GM23338 (cell line): Measurements from ENCODE around the gene RPS29. TPM values are rescaled to one million over a fixed set of nuclear protein-coding genes. Genes with fewer than 3 reads are reported as not detected.

Experiments used
- ATAC-seq: fragments of 200-7000 bp; cut with Tn5 transposase; 3 replicates; pipeline ENCODE4 v1.9.1; 2020
- DNase-seq: peaks from one replicate; pipeline ENCODE4 v3.0.0-alpha.2; 2015; ENCODE audit warnings: low spot score
- H2AFZ ChIP-seq: fragments of 200-600 bp; sonication (generic); 2 replicates; pipeline ENCODE4 v1.8.0; 2016; ENCODE audit warnings: antibody characterized with exemption, mild to moderate bottlenecking, moderate library complexity
- H3F3A ChIP-seq: fragments of 200-600 bp; sonication (generic); replicated peaks from 2 replicates; pipeline ENCODE4 v1.8.0; 2017; ENCODE audit warnings: antibody characterized with exemption, mixed run types, low read depth
- H3K27ac ChIP-seq: fragments of 200-600 bp; sonication (generic); 2 replicates; pipeline ENCODE4 v1.6.1; 2016; ENCODE audit warnings: low read depth
- H3K27me3 ChIP-seq: fragments of 200-600 bp; sonication (generic); 2 replicates; pipeline ENCODE4 v1.8.0; 2016; ENCODE audit warnings: mild to moderate bottlenecking, mixed run types, moderate library complexity; ENCODE audit not compliant: insufficient read depth
- H3K36me3 ChIP-seq: fragments of 200-600 bp; sonication (generic); 2 replicates; pipeline ENCODE4 v1.8.0; 2016; ENCODE audit warnings: mild to moderate bottlenecking; ENCODE audit not compliant: insufficient read depth
- H3K4me1 ChIP-seq: fragments of 200-600 bp; sonication (generic); 2 replicates; pipeline ENCODE4 v1.8.0; 2016; ENCODE audit warnings: mild to moderate bottlenecking, moderate library complexity; ENCODE audit not compliant: insufficient read depth
- H3K4me2 ChIP-seq: fragments of 200-600 bp; sonication (generic); 2 replicates; pipeline ENCODE4 v1.7.1; 2017; ENCODE audit warnings: mixed run types
- H3K4me3 ChIP-seq: fragments of 200-600 bp; sonication (generic); 2 replicates; pipeline ENCODE4 v1.6.1; 2016; ENCODE audit warnings: mixed run types
- H3K79me2 ChIP-seq: fragments of 200-600 bp; sonication (generic); replicated peaks from 2 replicates; pipeline ENCODE4 v1.8.0; 2017; ENCODE audit warnings: mild to moderate bottlenecking; ENCODE audit not compliant: insufficient read depth
- H3K9me2 ChIP-seq: fragments of 200-600 bp; sonication (generic); 2 replicates; pipeline ENCODE4 v1.8.0; 2017; ENCODE audit not compliant: insufficient read depth
- H4K20me1 ChIP-seq: fragments of 200-600 bp; sonication (generic); replicated peaks from 2 replicates; pipeline ENCODE4 v1.8.0; 2017; ENCODE audit warnings: mild to moderate bottlenecking; ENCODE audit not compliant: insufficient read depth
- H3K27ac Mint-ChIP-seq: 2 replicates; pipeline ENCODE4 v1.8.0; 2020; ENCODE audit warnings: inconsistent platforms, mild to moderate bottlenecking, moderate library complexity, mixed read lengths
- H3K27me3 Mint-ChIP-seq: 3 replicates; pipeline ENCODE4 v1.8.0; 2022; ENCODE audit warnings: low read depth, mild to moderate bottlenecking, moderate library complexity, mixed read lengths, inconsistent platforms; ENCODE audit not compliant: insufficient read depth, poor library complexity
- H3K36me3 Mint-ChIP-seq: 3 replicates; pipeline ENCODE4 v1.8.0; 2021; ENCODE audit warnings: low read depth, mild to moderate bottlenecking, inconsistent platforms, moderate library complexity, mixed read lengths
- H3K4me1 Mint-ChIP-seq: 3 replicates; pipeline ENCODE4 v1.8.0; 2020; ENCODE audit warnings: mild to moderate bottlenecking, inconsistent platforms, mixed read lengths
- H3K4me3 Mint-ChIP-seq: 3 replicates; pipeline ENCODE4 v1.8.0; 2021; ENCODE audit warnings: moderate library complexity, mild to moderate bottlenecking, inconsistent platforms, mixed read lengths
- H3K9me3 Mint-ChIP-seq: 3 replicates; pipeline ENCODE4 v1.8.0; 2020; ENCODE audit warnings: moderate library complexity, mild to moderate bottlenecking, inconsistent platforms, mixed read lengths
- CREB1 ChIP-seq: fragments of 250-450 bp; sonication (Bioruptor Pico); IDR thresholded peaks from 2 replicates; pipeline ENCODE4 v1.5.0; 2020; ENCODE audit warnings: low read depth, mild to moderate bottlenecking, moderate library complexity
- EZH2 ChIP-seq: fragments of 200-600 bp; sonication (generic); IDR thresholded peaks from one replicate; pipeline ENCODE4 v1.8.0; 2017; ENCODE audit warnings: antibody characterized with exemption, mild to moderate bottlenecking, low read depth; ENCODE audit not compliant: unreplicated experiment
- EZH2phosphoT487 ChIP-seq: fragments of 200-600 bp; sonication (generic); IDR thresholded peaks from one replicate; pipeline ENCODE4 v1.8.1; 2018; ENCODE audit warnings: antibody characterized with exemption; ENCODE audit not compliant: unreplicated experiment
- STAT1 ChIP-seq: IDR thresholded peaks from one replicate; pipeline ENCODE4 v1.6.1; 2016; ENCODE audit warnings: antibody characterized with exemption; ENCODE audit not compliant: unreplicated experiment
- ZNF114 ChIP-seq: fragments of 250-450 bp; sonication (Bioruptor Pico); IDR thresholded peaks from 2 replicates; pipeline ENCODE4 v1.5.0; 2020; ENCODE audit warnings: mild to moderate bottlenecking, moderate library complexity
- ZNF331 ChIP-seq: fragments of 250-450 bp; sonication (Bioruptor Pico); IDR thresholded peaks from 2 replicates; pipeline ENCODE4 v1.5.0; 2020; ENCODE audit warnings: low read depth, mild to moderate bottlenecking, moderate library complexity
- polyA plus RNA-seq: library from polyadenylated mRNA; unstranded; fragments of >200 nt; fragmentation: Nextera tagmentation; extraction: Ambion mirVana; gene quantifications from 2 replicates; pipeline ENCODE4 v1.2.1, GENCODE V29; 2016
- total RNA-seq: library from RNA; depleted of rRNA; stranded (reverse); fragments of >200 nt; shearing (Covaris generic); gene quantifications from 2 replicates; pipeline ENCODE4 v1.2.3, GENCODE V29; 2014
- TF ChIP-seq, protein P1 (sequence below): IDR thresholded peaks from 2 replicates; pipeline ENCODE4 v1.6.1; 2016; ENCODE audit warnings: antibody characterized with exemption
- TF ChIP-seq, protein P2 (sequence below), 2 experiments: fragments of 200-600 bp in 1 of 2; sonication (generic) in 1 of 2; conservative IDR thresholded peaks; 2 replicates each; pipeline versions ENCODE4 v1.5.1 to v1.6.1; 2016 to 2017; ENCODE audit warnings: antibody characterized with exemption in 2 of 2, low read depth in 2 of 2, mild to moderate bottlenecking in 2 of 2, moderate library complexity in 1 of 2
- TF ChIP-seq, protein P3 (sequence below): IDR thresholded peaks from one replicate; pipeline ENCODE4 v1.6.1; 2018; ENCODE audit warnings: antibody characterized with exemption; ENCODE audit not compliant: unreplicated experiment

The RPS29 gene
- total and polyA plus RNA-seq, 2 experiments from 2014 or later: 2,560 to 3,734 TPM

DNA sequence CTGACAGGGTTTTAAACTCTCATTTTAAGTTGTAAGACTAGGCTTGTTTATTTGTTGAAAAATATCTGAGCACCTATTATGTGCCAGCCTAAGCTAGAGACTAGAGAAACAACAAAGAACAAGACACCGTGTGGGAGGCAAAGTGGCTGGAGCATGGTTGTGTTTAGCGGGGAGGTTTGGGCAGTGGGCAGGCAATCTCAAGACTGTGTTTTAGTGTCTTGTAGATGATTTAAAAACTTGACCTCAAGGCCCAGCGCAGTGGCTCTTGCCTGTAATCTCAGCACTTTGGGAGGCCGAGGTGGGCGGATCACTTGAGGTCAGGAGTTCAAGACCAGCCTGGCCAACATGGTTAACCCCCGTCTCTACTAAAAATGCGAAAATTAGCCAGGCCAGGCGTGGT, 26.5 kb upstream of the RPS29 start:
- H4K20me1 ChIP-seq: peaks cover 21% of the 10 kb centered on the region; the same call in 1 of the 2 replicates
- H3K27me3 ChIP-seq: no peaks in the 10 kb centered on the region
- no peaks in the 10 kb centered on the region for H3K9me3 Mint-ChIP-seq
- peaks cover 44% of the 10 kb centered on the region; the same call in 2 of the 3 replicates for H3K36me3 Mint-ChIP-seq
- H3K4me3 ChIP-seq: no peak overlapping the region
- H3K4me2 ChIP-seq: no peak overlapping the region
- H3K27ac ChIP-seq: no peak overlapping the region
- no peak overlapping the region for H3K4me3 Mint-ChIP-seq
- TF ChIP-seq EZH2 (no peak), STAT1 (no peak), ZNF114 (CRISPR knock-in tag) (no peak), CREB1 (CRISPR knock-in tag) (no peak)
- TF ChIP-seq, protein P1, sequence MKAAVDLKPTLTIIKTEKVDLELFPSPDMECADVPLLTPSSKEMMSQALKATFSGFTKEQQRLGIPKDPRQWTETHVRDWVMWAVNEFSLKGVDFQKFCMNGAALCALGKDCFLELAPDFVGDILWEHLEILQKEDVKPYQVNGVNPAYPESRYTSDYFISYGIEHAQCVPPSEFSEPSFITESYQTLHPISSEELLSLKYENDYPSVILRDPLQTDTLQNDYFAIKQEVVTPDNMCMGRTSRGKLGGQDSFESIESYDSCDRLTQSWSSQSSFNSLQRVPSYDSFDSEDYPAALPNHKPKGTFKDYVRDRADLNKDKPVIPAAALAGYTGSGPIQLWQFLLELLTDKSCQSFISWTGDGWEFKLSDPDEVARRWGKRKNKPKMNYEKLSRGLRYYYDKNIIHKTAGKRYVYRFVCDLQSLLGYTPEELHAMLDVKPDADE: no peak
- TF ChIP-seq, protein P2, sequence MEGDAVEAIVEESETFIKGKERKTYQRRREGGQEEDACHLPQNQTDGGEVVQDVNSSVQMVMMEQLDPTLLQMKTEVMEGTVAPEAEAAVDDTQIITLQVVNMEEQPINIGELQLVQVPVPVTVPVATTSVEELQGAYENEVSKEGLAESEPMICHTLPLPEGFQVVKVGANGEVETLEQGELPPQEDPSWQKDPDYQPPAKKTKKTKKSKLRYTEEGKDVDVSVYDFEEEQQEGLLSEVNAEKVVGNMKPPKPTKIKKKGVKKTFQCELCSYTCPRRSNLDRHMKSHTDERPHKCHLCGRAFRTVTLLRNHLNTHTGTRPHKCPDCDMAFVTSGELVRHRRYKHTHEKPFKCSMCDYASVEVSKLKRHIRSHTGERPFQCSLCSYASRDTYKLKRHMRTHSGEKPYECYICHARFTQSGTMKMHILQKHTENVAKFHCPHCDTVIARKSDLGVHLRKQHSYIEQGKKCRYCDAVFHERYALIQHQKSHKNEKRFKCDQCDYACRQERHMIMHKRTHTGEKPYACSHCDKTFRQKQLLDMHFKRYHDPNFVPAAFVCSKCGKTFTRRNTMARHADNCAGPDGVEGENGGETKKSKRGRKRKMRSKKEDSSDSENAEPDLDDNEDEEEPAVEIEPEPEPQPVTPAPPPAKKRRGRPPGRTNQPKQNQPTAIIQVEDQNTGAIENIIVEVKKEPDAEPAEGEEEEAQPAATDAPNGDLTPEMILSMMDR (conservative IDR thresholded peaks at IDR 0.05; ENCODE audit: low read depth in 2 of 2): no peak
- TF ChIP-seq, protein P3, sequence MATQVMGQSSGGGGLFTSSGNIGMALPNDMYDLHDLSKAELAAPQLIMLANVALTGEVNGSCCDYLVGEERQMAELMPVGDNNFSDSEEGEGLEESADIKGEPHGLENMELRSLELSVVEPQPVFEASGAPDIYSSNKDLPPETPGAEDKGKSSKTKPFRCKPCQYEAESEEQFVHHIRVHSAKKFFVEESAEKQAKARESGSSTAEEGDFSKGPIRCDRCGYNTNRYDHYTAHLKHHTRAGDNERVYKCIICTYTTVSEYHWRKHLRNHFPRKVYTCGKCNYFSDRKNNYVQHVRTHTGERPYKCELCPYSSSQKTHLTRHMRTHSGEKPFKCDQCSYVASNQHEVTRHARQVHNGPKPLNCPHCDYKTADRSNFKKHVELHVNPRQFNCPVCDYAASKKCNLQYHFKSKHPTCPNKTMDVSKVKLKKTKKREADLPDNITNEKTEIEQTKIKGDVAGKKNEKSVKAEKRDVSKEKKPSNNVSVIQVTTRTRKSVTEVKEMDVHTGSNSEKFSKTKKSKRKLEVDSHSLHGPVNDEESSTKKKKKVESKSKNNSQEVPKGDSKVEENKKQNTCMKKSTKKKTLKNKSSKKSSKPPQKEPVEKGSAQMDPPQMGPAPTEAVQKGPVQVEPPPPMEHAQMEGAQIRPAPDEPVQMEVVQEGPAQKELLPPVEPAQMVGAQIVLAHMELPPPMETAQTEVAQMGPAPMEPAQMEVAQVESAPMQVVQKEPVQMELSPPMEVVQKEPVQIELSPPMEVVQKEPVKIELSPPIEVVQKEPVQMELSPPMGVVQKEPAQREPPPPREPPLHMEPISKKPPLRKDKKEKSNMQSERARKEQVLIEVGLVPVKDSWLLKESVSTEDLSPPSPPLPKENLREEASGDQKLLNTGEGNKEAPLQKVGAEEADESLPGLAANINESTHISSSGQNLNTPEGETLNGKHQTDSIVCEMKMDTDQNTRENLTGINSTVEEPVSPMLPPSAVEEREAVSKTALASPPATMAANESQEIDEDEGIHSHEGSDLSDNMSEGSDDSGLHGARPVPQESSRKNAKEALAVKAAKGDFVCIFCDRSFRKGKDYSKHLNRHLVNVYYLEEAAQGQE: no peak
- no peaks in the 10 kb centered on the region for H3K27me3 Mint-ChIP-seq
- peaks cover 8% of the 10 kb centered on the region for H3K36me3 ChIP-seq
- H3K27ac Mint-ChIP-seq: no peak overlapping the region
- H2AFZ ChIP-seq: no peak overlapping the region
- no peaks in the 10 kb centered on the region for H3K4me1 ChIP-seq
- DNase-seq: no peak
- peaks cover 2% of the 10 kb centered on the region; the same call in 2 of the 3 replicates for H3K4me1 Mint-ChIP-seq
- peaks cover 3% of the 10 kb centered on the region for H3F3A ChIP-seq
- no peaks in the 10 kb centered on the region for H3K9me2 ChIP-seq
- H3K79me2 ChIP-seq: peaks cover 17% of the 10 kb centered on the region; the same call in 1 of the 2 replicates
- no peak for ATAC-seq

- DNase-seq (no peak), ATAC-seq (no peak)
- no peak overlapping the region for H3K27ac ChIP-seq
- Mint-ChIP-seq H3K4me1 (peaks cover 2% of the 10 kb centered on the region; the same call in 2 of the 3 replicates), H3K27ac (no peak overlapping the region), H3K9me3 (no peaks in the 10 kb centered on the region), H3K27me3 (no peaks in the 10 kb centered on the region), H3K4me3 (no peak overlapping the region), H3K36me3 (peaks cover 44% of the 10 kb centered on the region; the same call in 2 of the 3 replicates)
- peaks cover 14% of the 10 kb centered on the region; the same call in 1 of the 2 replicates for H3K79me2 ChIP-seq
- H3K9me2 ChIP-seq: no peaks in the 10 kb centered on the region
- H3F3A ChIP-seq: no peaks in the 10 kb centered on the region; the same call in 1 of the 2 replicates
- H3K27me3 ChIP-seq: no peaks in the 10 kb centered on the region
- no peaks in the 10 kb centered on the region for H3K4me1 ChIP-seq
- peaks cover 20% of the 10 kb centered on the region; the same call in 1 of the 2 replicates for H4K20me1 ChIP-seq
- H3K36me3 ChIP-seq: peaks cover 10% of the 10 kb centered on the region
- no peak overlapping the region for H3K4me2 ChIP-seq
- H3K4me3 ChIP-seq: no peak overlapping the region
- H2AFZ ChIP-seq: no peak overlapping the region
- TF ChIP-seq ZNF114 (CRISPR knock-in tag) (no peak), EZH2phosphoT487 (no peak), STAT1 (no peak), ZNF331 (CRISPR knock-in tag) (no peak)
These were observed 26.1 kb upstream of the RPS29 start for GRCh38 chr14:49612251-49612650.
